GM18526 (cell line): ENCODE measurements around the gene MACROD2.

ENCODE experiments used
- POLR2A ChIP-seq: IDR thresholded peaks from 3 replicates; pipeline ENCODE4 v1.6.1; 2011; ENCODE audit not compliant: insufficient read length; ENCODE audit errors: extremely low read depth

The MACROD2 gene

DNA sequence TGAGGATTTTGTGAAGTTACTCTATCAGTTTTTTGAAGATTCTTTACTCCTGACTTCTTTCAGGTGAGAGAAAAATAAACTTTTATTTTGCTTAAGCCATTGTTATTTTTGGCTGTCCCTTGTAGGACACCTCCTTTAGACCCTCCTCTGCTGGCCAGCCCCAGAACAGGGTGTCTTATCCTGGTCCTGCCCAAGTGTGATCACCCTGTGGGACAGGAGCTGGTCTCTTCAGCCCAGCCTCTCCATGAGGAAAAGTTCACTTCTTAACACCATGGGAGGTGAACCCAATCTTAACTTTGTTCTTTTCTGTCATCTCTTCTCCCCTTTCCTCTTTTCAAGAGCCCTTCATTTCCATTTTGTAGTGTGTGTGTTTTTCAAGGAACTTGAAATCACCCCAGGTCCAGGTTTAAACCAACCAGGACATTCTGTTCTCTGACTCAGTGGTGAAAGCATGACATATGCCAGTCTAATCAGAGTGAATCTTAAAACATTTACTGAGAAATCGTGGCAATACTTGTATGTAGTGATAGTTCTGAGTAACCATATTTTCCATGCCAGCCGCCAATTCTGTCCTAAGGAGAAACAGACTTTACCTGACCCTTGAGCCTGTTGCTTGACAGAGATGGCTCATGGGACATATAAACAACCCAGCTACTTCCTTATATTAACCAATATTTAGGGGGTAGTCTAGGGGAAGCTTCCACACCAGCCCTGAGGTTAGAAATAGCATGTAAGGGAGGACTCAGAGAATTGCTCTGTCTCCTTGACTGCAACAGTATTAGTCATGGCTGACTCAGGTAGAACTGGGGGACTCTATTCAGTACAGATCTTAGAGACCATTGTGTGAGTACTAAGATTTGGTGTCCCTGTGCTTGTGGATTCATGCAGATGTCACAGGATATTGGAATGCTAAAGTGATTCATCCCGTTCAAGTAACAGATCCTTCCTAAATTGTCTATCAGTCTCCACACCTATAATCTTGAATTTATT lies 293.3 kb downstream of the MACROD2 start:
- TF ChIP-seq POLR2A, result no peak

DNA sequence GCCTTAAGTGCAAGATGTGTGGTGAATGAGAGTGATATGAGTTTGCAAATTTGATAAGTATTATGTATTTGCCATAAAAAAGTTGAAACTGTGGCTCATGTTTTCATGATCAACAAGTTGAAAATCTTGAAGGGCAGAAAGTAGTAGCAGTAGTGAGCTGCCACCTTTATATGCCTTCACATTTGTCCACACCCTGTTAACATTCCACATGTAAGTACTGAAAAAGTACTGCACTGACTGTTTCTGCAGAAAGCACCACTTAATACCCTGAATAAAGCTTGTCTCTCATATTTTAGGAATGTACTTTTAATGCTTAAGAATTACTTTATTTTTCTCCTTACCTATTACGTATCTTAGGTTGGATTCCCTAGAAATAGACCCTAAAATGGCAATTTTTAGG lies 296.2 kb downstream of the MACROD2 start:
- TF ChIP-seq POLR2A, result no peak

DNA sequence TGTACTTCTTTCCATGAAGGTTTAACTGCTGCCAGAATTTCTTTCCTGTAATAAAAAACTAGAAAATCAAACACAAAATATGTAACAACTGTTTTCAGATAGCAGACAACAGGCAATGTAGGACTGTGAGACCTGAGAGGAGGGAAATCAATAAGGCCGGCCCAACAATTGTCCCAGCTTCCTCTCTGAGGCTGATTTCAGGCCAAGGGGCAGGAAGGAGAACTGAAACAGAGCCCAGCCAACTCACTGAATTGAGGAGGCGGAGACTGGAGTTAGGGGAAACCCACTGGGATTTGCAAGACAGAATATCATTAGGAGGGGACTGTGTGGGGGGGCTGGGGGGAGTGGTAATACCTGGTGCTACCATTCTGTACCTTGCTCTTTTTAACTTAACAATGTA lies 299.9 kb downstream of the MACROD2 start:
- TF ChIP-seq POLR2A, result no peak

DNA sequence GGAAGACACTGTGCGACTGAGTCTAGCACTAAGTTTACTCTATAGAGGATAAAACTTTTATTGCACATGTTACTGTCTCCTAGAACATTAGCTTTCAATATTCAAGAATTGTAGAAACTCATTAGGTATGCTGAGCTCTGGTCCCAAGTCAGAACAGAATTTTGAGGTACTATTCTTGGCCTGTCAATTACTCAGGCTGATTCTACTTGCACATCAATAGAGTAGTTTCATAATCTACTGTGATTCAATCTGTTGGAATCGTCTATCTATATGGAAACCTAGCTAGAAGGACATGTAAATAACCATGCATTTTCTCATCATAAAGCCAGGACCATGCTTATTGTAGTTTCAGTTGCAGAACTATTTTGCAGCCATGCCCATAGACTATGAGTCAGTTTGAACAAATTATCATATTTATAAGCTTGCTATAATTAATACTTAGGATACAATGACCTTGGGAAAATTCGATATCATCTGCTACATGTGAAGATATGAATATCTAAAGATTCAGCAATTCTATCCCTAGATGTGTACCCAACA lies 300.5 kb downstream of the MACROD2 start:
- no peak for TF ChIP-seq POLR2A

DNA sequence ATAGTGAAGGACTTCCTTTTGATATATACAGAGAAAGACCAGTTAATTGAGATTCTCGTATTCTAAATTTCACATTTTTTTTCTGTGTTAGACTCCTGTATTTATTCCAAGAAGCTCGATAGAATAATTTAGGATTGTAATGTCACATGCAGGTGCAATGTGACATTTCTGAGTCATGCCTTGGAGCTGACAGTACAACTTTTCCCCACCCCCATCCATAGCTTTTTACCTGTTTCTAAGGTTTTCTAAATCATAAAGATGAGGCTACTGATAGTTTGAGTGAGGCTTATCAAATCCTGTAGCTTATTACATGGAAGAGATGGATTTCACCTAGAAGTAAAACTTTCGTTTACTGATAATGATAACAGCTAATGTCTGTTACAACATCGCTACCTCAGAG lies 304.5 kb downstream of the MACROD2 start:
- no peak for TF ChIP-seq POLR2A

DNA sequence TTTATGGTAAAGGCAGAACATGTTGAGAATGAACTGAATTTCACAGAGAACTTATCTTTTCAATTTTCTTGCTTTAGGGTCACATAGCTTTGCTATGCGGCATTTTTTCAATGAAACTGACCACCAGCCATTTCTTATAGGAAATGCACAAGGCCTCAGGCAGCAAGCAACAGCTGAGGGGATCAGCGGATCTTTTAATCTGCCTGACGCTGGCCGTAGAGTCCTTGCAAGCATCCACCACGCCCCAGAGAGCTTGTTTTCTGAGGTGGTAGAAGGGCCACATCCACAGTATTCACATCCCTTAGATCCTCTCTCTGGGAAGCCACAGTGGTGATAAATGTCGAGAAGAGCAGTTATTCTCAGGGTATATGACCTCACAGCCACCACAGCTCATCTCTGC lies 307.8 kb downstream of the MACROD2 start:
- TF ChIP-seq POLR2A, result no peak

DNA sequence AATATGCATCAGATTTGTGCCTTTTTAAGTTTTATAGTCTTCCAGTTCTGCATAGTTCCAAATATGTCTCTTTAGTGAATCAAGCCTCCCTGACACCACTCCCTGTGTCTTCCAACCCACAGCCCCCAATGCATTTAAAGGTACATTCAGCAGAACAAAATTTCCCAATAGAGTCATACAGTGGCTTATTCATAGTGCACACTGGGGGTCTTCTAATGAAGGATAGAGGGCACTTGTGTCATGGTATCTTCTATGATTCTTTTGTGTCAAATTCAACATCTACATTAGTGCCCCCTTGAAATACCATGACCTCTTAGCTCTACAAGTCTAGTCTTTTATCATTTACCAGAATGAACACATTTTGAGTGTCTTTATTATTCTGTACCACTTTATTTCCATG lies 308.3 kb downstream of the MACROD2 start:
- no peak for TF ChIP-seq POLR2A

DNA sequence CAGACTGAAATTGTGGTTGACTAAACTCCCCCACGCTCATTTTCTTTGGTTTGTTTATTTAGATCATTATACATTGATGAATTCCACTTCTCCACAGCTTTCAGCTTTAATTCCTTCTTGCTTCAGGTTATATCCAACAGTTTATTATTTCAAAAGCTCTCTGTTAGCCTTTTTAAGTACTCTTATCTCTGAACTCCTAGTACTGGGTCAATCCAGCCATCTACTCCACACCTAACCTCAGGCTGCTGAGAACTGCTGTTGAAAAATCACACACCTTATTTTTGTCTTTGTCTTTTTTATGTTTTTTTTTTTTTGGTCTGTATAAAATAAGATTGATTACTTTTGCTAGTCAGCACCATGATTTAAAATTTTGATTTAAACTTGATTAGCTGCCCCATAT lies 309.2 kb downstream of the MACROD2 start:
- TF ChIP-seq POLR2A, result no peak

DNA sequence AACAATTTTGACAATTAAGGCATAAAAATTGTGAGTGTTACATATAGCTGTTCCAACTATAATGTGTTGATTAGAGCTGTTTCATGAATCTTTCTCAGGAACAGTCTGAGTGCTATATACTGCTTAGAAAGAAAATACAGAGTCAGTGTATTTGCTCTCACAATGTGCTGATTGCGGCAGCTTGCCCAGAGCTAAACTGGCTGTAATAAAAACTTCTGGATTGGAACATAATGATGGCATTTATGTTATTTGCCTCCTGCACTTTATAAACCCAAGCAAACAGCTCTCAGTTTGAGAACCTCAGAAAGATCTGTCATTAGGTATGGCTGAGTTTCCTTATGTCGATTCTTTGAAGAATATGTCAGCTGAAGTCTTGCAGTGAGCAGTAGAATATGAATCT lies 312.6 kb downstream of the MACROD2 start:
- no peak for TF ChIP-seq POLR2A

DNA sequence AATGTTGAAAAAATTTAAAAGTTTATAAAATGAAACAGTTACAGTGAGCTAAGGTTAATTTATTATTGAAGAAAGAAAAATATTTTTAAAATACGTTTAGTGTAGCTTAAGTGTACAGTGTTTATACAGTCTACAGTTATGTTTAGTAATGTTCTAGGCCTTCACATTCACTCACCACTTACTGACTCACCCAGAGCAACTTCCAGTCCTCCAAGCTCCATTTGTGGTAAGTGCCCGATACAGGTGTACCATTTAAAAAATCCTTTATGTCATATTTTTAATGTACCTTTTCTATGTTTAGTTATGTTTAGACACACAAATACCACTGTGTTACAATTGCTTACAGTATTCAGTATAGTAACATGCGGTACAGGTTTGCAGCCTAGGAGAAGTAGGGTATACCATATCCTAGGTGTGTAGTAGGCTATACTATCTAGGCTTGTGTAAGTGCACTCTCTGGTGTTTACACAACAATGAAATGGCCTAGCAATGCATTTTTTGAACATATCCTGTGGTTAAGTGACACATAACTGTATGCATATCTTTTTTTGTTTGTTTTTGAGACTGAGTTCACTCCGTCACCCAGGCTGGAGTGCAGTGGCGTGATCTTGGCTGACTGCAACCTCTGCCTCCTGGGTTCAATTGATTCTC lies 315.8 kb downstream of the MACROD2 start:
- TF ChIP-seq POLR2A, result no peak

DNA sequence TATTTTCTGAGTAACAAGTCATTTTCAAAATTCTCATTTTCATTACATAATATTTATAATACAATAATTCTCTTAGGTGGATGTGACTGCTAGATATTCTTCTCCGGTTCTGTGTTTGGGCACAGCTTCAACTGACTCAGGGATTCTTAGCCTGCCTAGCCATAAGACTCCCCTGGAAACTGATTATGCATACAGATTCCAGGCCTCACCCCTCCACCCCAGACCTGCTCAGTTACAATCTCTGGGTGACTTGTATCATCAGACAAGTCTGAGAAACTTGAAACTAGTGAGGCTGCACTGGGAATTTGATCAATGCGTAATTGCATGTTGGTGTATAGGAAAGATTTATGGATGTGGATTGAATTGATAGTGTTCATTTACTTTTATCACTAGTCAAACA lies 316.7 kb downstream of the MACROD2 start:
- no peak for TF ChIP-seq POLR2A

DNA sequence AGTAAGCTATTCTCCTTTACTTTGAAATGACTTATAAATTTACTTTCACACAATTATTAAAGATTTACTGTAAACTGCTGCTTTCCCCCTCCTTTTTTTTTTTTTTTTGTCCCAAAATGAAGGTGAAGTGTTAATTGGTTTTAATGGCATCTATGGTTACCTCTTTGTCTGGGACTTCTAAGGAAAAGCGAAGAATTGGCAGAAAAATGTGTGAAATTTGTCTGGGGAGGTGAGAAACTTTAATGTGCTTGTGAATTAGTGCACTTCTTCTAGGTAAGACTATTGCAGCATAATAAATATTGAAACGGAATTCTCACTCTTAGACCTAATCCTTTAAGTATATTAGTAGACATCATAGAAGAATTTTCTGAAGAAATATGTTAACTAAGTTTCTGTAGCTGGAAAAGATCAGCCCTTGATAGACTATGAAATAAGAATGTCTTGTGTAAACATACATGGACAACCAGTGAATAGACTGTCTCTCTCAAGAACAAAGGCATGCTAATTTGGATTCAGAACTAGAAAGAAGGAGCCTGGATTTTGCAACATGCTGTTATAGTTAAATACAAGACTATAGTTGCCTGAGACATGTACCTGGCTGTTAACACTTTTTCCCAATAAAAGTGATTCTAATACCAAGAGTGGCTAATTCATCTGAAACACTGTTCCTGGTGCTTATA lies 318.2 kb downstream of the MACROD2 start:
- TF ChIP-seq POLR2A, result no peak

DNA sequence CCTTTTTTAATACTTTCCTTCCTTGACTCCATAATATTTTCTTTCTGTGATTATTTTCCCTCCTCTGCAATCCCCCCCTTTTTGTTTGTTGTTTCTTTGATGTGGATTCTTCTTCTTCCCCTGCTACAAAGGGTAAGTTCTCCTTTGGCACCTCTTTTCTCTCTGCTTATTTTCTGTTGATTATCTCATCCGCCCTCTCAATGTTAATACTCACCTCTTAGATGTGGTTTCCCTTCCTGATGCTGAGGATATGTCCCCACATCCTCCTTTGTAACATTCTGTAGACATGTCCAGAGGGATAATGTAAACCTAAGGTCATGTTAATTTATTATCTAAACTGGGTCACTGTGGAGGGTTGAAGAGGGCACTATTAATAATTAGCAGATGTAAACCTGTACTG lies 324.4 kb downstream of the MACROD2 start:
- no peak for TF ChIP-seq POLR2A

DNA sequence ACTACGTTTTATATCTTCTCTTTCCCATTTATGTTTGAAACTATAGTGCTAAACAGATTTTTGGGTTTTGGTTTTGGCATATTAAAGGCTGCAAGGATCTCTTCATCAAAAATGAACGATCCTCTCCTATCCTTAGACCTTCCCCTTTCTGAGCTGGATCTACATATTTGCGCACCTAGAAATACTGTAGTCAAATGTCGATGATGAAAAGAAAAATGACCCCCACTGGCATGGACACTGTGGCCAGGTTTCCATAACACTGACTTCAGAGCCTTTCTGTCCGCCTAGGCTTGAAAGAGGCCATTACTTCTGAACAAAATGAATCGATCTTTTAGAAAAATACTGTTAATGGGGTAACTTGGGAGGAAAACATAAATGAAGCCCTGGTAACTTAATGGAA lies 336.3 kb downstream of the MACROD2 start:
- TF ChIP-seq POLR2A, result no peak

DNA sequence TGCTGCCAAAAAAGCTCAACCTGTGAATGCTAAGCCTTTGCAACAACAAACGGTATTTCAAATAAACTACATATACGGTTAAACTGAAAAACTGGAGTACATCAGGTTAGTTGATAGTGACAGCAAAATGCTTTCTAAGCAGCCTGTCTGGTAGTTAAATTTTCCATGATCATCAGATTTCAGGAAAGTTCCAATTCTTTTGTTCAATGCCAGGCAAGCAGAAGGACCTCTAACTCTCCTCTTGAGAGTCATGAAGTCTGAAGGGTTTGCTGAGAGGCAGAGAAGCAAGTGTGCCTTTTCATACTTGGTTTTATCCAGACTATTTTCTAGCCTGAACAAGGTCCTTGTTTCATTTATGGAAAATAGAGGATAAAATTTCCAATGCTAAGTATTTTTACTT lies 337.6 kb downstream of the MACROD2 start:
- TF ChIP-seq POLR2A, result no peak

DNA sequence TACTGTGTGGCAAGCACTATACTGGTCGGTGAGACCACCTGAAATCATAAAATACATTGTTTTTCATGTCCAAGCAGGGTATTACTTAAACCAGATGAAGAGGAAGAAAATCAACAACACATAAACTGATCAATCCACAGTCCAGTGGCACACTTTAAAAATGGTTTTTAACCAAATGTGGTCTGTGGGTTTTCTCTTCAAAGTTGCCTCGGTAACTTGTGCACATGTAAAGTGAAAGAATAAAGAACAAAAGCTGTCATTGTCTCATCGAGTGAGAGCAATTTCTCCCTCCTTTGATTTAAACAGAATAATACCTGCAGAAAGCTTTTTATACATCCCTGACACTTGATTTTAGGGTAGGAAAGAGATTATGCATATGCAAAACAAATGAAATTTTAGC lies 338.4 kb downstream of the MACROD2 start:
- TF ChIP-seq POLR2A, result no peak
